GM10248 (cell line): ENCODE results near the gene BRAP.
A peak's percentile ranks its signal among the peaks of the same experiment; 100 is the strongest.
"Not testable (repeated sequence)": the region's sequence is repeated elsewhere in the genome, so short reads cannot be mapped to it uniquely, and the experiment has no call there.

ENCODE experiments used
- CTCF ChIA-PET: fragments of 300-600 bp; sonication (Branson Sonifier 250); formaldehyde crosslinking; extraction: SDS; loops from one replicate; lab custom pipeline; 2021; ENCODE audit warnings: antibody characterized with exemption; lab: Yijun Ruan, JAX
- POLR2A ChIA-PET: fragments of 350-650 bp; sonication (Branson Sonifier 250); formaldehyde crosslinking; extraction: SDS; loops from one replicate; lab custom pipeline; 2020; ENCODE audit warnings: antibody characterized with exemption; lab: Yijun Ruan, JAX
- DNase-seq: peaks from one replicate; pipeline ENCODE4 v3.0.0; 2012; ENCODE audit errors: extremely low spot score
- TF ChIP-seq, protein P1 (sequence below): IDR thresholded peaks from 2 replicates; pipeline ENCODE4 v1.5.1; 2012; ENCODE audit warnings: mild to moderate bottlenecking, low read depth; ENCODE audit errors: extremely low read depth, missing control alignments, control extremely low read depth

The BRAP gene, protein sequence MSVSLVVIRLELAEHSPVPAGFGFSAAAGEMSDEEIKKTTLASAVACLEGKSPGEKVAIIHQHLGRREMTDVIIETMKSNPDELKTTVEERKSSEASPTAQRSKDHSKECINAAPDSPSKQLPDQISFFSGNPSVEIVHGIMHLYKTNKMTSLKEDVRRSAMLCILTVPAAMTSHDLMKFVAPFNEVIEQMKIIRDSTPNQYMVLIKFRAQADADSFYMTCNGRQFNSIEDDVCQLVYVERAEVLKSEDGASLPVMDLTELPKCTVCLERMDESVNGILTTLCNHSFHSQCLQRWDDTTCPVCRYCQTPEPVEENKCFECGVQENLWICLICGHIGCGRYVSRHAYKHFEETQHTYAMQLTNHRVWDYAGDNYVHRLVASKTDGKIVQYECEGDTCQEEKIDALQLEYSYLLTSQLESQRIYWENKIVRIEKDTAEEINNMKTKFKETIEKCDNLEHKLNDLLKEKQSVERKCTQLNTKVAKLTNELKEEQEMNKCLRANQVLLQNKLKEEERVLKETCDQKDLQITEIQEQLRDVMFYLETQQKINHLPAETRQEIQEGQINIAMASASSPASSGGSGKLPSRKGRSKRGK

DNA sequence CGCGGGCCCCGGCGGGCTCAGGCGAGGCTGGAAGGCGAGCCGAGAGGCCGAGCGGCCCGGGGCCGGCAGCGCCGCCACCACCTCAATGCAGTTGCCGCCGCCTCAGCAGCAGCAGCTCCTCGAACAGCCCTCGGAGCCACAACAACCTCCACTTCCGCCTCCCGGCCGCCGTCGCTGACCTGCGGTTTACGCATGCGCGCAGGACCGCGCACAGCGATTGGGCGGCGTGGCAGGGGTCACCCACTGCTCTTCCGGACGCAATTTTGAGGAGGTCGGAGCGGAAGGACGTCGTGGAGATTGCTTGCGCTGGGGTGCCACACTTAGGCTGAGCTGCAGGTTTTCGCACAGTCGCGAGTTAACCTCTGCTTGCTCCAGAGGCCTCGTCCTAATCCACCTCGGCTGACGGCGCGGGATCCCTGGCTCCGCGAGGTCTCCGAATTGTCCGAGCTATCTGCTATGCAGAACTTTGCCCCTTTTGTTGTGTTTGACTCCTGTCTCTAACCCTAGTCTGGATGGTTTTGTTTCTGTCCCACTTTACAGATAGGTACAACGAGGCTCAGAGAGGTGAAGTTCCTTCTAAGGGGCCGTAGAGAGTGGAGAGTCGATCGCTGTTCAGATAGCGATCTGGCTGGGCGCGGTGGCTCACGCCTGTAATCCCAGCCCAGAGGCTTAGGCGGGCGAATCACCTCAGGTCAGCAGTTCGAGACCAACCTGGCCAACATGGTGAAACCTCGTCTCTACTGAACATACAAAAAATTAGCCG lies at the start of gene BRAP, which contains the start of gene ACAD10:
Gene BRAP (minus strand): TSS at position 146 of the 763 bp plus-strand sequence. CDS start 164 bp downstream, outside the sequence.
Gene ACAD10 (plus strand): TSS at position 243 of the 763 bp plus-strand sequence. CDS start 6,657 bp downstream, outside the sequence.
- peak; percentile 99 for DNase-seq
- CTCF ChIA-PET = interaction anchor here (0.7 to 2.8 kb wide), 8 partner anchors 9 to 289 kb away, joined by 3 to 20 read pairs (median 3); no protein-coding TSS in a partner anchor
- TF ChIP-seq, protein P1, sequence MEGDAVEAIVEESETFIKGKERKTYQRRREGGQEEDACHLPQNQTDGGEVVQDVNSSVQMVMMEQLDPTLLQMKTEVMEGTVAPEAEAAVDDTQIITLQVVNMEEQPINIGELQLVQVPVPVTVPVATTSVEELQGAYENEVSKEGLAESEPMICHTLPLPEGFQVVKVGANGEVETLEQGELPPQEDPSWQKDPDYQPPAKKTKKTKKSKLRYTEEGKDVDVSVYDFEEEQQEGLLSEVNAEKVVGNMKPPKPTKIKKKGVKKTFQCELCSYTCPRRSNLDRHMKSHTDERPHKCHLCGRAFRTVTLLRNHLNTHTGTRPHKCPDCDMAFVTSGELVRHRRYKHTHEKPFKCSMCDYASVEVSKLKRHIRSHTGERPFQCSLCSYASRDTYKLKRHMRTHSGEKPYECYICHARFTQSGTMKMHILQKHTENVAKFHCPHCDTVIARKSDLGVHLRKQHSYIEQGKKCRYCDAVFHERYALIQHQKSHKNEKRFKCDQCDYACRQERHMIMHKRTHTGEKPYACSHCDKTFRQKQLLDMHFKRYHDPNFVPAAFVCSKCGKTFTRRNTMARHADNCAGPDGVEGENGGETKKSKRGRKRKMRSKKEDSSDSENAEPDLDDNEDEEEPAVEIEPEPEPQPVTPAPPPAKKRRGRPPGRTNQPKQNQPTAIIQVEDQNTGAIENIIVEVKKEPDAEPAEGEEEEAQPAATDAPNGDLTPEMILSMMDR = no peak
- POLR2A ChIA-PET = interaction anchor here (0.5 to 0.6 kb wide), 4 partner anchors 47 to 755 kb away, joined by 4 to 6 read pairs (median 5); no protein-coding TSS in a partner anchor

DNA sequence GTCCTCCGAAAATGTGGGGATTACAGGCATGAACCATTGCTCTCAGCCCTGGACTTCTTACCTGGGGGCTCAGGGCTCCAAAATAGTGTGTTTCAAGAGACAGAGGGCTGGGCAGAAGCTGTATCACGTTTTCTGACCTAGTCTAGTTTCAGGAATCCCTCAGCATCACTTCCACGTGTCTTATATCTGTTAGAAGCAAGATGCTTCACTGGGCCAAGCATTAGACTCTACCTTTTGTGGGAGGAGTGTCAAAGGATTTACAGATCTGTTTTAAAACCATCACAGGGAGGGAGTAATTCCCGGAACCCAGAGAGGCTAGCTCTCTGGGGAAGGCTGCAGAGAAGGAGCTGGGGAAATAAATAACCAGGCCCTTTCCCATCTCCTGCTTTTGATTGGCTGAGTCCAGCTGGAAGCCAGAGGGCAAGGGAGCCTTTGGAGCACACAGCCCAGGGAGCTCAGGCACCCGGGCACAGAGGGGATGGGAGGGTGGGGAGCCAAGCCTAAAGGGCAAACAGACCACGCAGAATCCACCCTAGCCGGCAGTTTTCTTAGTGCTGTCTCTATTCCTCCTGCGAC lies 47.7 kb upstream of the BRAP start:
- ChIA-PET CTCF (interaction anchor here (2.5 kb wide), 1 partner anchor 79 kb away, joined by 10 read pairs; no protein-coding TSS in a partner anchor), POLR2A (interaction anchor here (0.7 kb wide), 1 partner anchor 48 kb away, joined by 4 read pairs; the partner anchor contains the start of gene BRAP)
- TF ChIP-seq, protein P1 = no peak
- no peak for DNase-seq

DNA sequence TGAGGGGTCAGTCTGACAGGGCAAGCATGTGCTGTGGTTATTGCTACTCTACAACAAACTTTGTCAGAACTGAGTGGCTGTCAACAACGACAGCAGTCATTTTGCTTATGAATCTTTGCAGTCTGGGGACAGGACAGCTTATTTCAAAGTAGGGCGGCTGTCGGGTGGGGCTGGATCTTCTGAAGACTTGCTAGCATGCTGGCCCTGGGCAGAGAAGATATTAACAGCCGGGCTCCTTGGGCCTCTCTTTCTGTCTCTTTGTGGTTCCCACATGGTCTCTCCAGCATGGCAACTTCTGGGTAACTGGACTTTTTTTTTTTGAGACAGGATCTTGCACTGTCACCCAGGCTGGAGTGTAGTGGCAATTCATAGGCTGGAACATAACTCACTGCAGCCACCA lies 47.0 kb upstream of the BRAP start:
- CTCF ChIA-PET = interaction anchor here (2.5 kb wide), 1 partner anchor 80 kb away, joined by 10 read pairs; no protein-coding TSS in a partner anchor
- POLR2A ChIA-PET = interaction anchor here (0.6 kb wide), 1 partner anchor 143 kb away, joined by 3 read pairs; no protein-coding TSS in a partner anchor
- no peak for DNase-seq
- TF ChIP-seq, protein P1 = no peak

DNA sequence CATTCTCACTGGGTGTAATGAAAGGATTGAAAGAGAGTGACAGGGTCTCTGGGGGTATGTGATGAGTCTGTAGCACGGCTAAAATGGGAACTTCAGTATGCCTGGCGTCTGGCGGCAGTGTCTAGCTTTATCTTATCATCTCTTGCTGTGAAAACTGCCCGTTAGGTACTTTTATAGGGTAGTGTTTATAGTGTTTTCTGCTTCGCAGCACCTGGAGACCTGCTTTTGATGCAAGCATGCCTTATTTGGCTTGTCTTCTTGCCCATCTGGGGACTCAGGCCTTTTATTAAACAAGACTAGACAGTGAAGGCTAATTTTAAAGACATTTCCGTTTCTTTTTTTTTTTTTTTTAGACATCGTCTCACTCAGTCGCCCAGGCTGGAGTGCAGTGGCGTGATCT lies 44.7 kb upstream of the BRAP start:
- DNase-seq = no peak
- CTCF ChIA-PET = interaction anchor here (1.2 to 2.3 kb wide), 3 partner anchors 16 to 82 kb away, joined by 4 to 9 read pairs (median 9); no protein-coding TSS in a partner anchor
- POLR2A ChIA-PET = no interaction called here
- TF ChIP-seq, protein P1 = no peak

DNA sequence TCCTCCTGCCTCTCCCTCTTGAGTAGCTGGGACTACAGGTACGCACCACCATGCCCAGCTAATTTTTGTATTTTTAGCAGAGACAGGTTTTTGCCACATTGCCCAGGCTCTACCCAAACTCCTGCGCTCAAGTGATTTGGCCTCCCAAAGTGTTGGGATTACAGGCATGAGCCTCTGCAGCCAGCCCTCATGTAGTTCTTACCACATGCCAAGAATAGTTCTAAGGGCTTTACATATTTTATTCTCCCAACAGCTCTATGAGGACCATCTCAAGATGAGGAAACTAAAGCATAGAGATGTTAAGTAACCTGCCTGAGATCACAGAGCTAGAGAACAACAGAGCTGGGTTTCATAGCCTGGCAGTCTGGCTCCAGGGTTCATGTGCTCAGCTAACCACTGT lies 43.0 kb upstream of the BRAP start:
- ChIA-PET CTCF (interaction anchor here (1.3 to 2.3 kb wide), 3 partner anchors 14 to 333 kb away, joined by 3 to 9 read pairs (median 9); no protein-coding TSS in a partner anchor), POLR2A (interaction anchor here (0.6 kb wide), 1 partner anchor 41 kb away, joined by 4 read pairs; no protein-coding TSS in a partner anchor)
- TF ChIP-seq, protein P1 = no peak
- DNase-seq = no peak

DNA sequence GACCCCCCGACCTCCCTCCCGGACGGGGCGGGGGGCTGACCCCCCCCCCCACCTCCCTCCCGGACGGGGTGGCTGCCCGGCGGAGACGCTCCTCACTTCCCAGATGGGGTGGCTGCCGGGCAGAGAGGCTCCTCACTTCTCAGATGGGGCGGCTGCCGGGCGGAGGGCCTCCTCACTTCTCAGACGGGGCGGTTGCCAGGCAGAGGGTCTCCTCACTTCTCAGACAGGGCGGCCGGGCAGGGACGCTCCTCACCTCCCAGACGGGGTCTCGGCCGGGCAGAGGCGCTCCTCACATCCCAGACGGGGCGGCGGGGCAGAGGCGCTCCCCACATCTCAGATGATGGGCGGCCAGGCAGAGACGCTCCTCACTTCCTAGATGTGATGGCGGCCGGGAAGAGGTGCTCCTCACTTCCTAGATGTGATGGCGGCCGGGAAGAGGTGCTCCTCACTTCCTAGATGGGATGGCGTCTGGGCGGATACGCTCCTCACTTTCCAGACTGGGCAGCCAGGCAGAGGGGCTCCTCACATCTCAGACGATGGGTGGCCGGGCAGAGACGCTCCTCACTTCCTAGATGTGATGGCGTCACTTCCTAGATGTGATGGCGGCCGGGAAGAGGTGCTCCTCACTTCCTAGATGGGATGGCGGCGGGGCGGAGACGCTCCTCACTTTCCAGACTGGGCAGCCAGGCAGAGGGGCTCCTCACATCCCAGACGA lies 38.0 kb upstream of the BRAP start:
- DNase-seq, POLR2A ChIA-PET, CTCF ChIA-PET: not testable (repeated sequence)
